Tibial nerve (tissue), 4 donors: ENCODE measurements around the gene NHEJ1. TPM values are rescaled to one million over a fixed set of nuclear protein-coding genes. Genes with fewer than 3 reads are reported as not detected.

Experiments
- DNase-seq, 2 donors: peaks; one replicate each; pipeline ENCODE4 v3.0.0-alpha.2; 2019; ENCODE audit warnings: low spot score in 2 of 2
- H3K27ac ChIP-seq, 4 donors: fragments of 200-600 bp; sonication (generic) in 3 of 4; one replicate each; pipeline ENCODE4 v1.5.1; 2017 to 2019; ENCODE audit warnings: mild to moderate bottlenecking in 1 of 4
- H3K27me3 ChIP-seq, 2 donors: fragments of 200-600 bp; sonication (generic) in 1 of 2; one replicate each; pipeline versions ENCODE4 v1.5.1 to v1.6.0; 2017 to 2019
- H3K36me3 ChIP-seq, 3 donors: fragments of 200-600 bp; sonication (generic); one replicate each; pipeline ENCODE4 v1.5.1; 2018 to 2019
- H3K4me1 ChIP-seq, 4 donors: fragments of 200-600 bp; sonication (generic) in 3 of 4; one replicate each; pipeline ENCODE4 v1.5.1; 2017 to 2019
- H3K4me3 ChIP-seq, 4 donors: fragments of 200-600 bp; sonication (generic) in 3 of 4; one replicate each; pipeline ENCODE4 v1.5.1; 2017 to 2019; ENCODE audit warnings: mild to moderate bottlenecking in 1 of 4, moderate library complexity in 1 of 4
- H3K9me3 ChIP-seq, 4 donors: fragments of 200-600 bp; sonication (generic) in 3 of 4; one replicate each; pipeline ENCODE4 v1.5.1; 2017 to 2019
- CTCF ChIP-seq, 5 experiments: fragments of 200-600 bp in 3 of 5; fragments of 450-650 bp in 2 of 5; sonication (generic) in 3 of 5; IDR thresholded peaks; one replicate each; pipeline ENCODE4 v1.5.1; 2016 to 2019; ENCODE audit warnings: antibody characterized with exemption in 5 of 5, mild to moderate bottlenecking in 3 of 5, moderate library complexity in 2 of 5
- EP300 ChIP-seq, 2 donors: sonication (generic); formaldehyde crosslinking; IDR thresholded peaks; one replicate each; pipeline ENCODE4 v1.6.1; 2017; ENCODE audit warnings: antibody characterized with exemption in 2 of 2, mild to moderate bottlenecking in 1 of 2
- POLR2A ChIP-seq, 2 donors: fragments of 450-650 bp; IDR thresholded peaks; one replicate each; pipeline ENCODE4 v1.6.1; 2017; ENCODE audit warnings: antibody characterized with exemption in 2 of 2, mild to moderate bottlenecking in 2 of 2, moderate library complexity in 2 of 2
- WGBS, 2 donors: methylation state at CpG; one replicate each; pipeline ENCODE4 v1.1.5; 2018; 5-methylcytosine and 5-hydroxymethylcytosine counted together
- total RNA-seq, 4 donors: library from RNA; depleted of rRNA; stranded (reverse); fragments of >200 nt; gene quantifications; one replicate each; pipeline ENCODE4 v1.1.0, GENCODE V29; 2016

The NHEJ1 gene
- total RNA-seq, 4 donors from 2014 or later, result 12.9 to 27.4 (median 17.6) TPM

GRCh38 chr2:219059725-219060682 lies 100.6 kb downstream of the NHEJ1 start:
- peak overlapping the region in 1 of 4 donors; percentile 51 for H3K27ac ChIP-seq

GRCh38 chr2:219059375-219059724 lies 101.3 kb downstream of the NHEJ1 start:
- WGBS, 2 donors, result 4 to 5% methylated on average over 16 to 17 of the region's 17 CpGs
- H3K4me1 ChIP-seq, result peaks cover 0 to 43% (median 31%) of the 10 kb centered on the region in 4 donors
- peak overlapping the region in 1 of 4 donors; percentile 28 for H3K4me3 ChIP-seq
- no peak for TF ChIP-seq EP300 (IDR thresholded peaks at IDR 0.05)
- no peak for TF ChIP-seq CTCF (IDR thresholded peaks at IDR 0.05)
- TF ChIP-seq POLR2A (IDR thresholded peaks at IDR 0.05), result no peak
- peaks cover 2 to 88% of the 10 kb centered on the region in 2 donors for H3K27me3 ChIP-seq
- H3K9me3 ChIP-seq, result no peaks in the 10 kb centered on the region
- no peaks in the 10 kb centered on the region for H3K36me3 ChIP-seq
- H3K27ac ChIP-seq, result peak overlapping the region in 1 of 4 donors; percentile 51
- DNase-seq, result no peak

More at GRCh38 chr2:219059725-219060682, 100.6 kb downstream of the NHEJ1 start:
- Histone ChIP-seq H3K36me3 (no peaks in the 10 kb centered on the region), H3K27me3 (peaks cover 2 to 85% of the 10 kb centered on the region in 2 donors), H3K4me1 (peaks cover 0 to 43% (median 31%) of the 10 kb centered on the region in 4 donors), H3K4me3 (peak overlapping the region in 2 of 4 donors; percentile 28 to 38), H3K9me3 (no peaks in the 10 kb centered on the region)
- 5 to 7% methylated on average over 28 to 34 of the region's 81 CpGs for WGBS, 2 donors
- TF ChIP-seq EP300 (IDR thresholded peaks at IDR 0.05) (no peak), POLR2A (IDR thresholded peaks at IDR 0.05) (no peak), CTCF (IDR thresholded peaks at IDR 0.05) (no peak)
- no peak for DNase-seq

GRCh38 chr2:219058541-219059374 lies 101.9 kb downstream of the NHEJ1 start:
- whole genome bisulfite sequencing, 2 donors, result 10 to 12% methylated on average over 22 to 34 of the region's 42 CpGs
- TF ChIP-seq POLR2A (IDR thresholded peaks at IDR 0.05) (no peak), CTCF (IDR thresholded peaks at IDR 0.05) (no peak), EP300 (IDR thresholded peaks at IDR 0.05) (no peak)
- Histone ChIP-seq H3K9me3 (no peaks in the 10 kb centered on the region), H3K4me1 (peaks cover 0 to 43% (median 31%) of the 10 kb centered on the region in 4 donors), H3K27ac (peak overlapping the region in 1 of 4 donors; percentile 51), H3K4me3 (peak overlapping the region in 1 of 4 donors; percentile 28), H3K36me3 (no peaks in the 10 kb centered on the region), H3K27me3 (peaks cover 2 to 88% of the 10 kb centered on the region in 2 donors)
- DNase-seq, result no peak

GRCh38 chr2:219057709-219058540 lies 102.7 kb downstream of the NHEJ1 start:
- DNase-seq, result peak; percentile 43 to 47
- Histone ChIP-seq H3K9me3 (no peaks in the 10 kb centered on the region), H3K36me3 (no peaks in the 10 kb centered on the region), H3K27ac (no peak overlapping the region), H3K27me3 (peaks cover 2 to 80% of the 10 kb centered on the region in 2 donors), H3K4me1 (peaks cover 0 to 43% (median 31%) of the 10 kb centered on the region in 4 donors), H3K4me3 (peak overlapping the region in 2 of 4 donors; percentile 4 to 28)
- 1 to 5% methylated on average over 21 to 29 of the region's 52 CpGs for WGBS, 2 donors
- TF ChIP-seq POLR2A (IDR thresholded peaks at IDR 0.05) (no peak), EP300 (IDR thresholded peaks at IDR 0.05) (no peak), CTCF (IDR thresholded peaks at IDR 0.05) (peak; percentile 84 to 95 (median 95))
